ENCODE measurements around the gene YTHDC1. TPM values are rescaled to one million over a fixed set of nuclear protein-coding genes. Genes with fewer than 3 reads are reported as not detected.

The YTHDC1 gene
- total and polyA plus RNA-seq, 2 experiments from 2014 or later = 72.3 to 144 TPM

GRCh38 chr4:68365068-68365467 is 15.2 kb upstream of the YTHDC1 start (continued):
- TF ChIP-seq, protein P1, sequence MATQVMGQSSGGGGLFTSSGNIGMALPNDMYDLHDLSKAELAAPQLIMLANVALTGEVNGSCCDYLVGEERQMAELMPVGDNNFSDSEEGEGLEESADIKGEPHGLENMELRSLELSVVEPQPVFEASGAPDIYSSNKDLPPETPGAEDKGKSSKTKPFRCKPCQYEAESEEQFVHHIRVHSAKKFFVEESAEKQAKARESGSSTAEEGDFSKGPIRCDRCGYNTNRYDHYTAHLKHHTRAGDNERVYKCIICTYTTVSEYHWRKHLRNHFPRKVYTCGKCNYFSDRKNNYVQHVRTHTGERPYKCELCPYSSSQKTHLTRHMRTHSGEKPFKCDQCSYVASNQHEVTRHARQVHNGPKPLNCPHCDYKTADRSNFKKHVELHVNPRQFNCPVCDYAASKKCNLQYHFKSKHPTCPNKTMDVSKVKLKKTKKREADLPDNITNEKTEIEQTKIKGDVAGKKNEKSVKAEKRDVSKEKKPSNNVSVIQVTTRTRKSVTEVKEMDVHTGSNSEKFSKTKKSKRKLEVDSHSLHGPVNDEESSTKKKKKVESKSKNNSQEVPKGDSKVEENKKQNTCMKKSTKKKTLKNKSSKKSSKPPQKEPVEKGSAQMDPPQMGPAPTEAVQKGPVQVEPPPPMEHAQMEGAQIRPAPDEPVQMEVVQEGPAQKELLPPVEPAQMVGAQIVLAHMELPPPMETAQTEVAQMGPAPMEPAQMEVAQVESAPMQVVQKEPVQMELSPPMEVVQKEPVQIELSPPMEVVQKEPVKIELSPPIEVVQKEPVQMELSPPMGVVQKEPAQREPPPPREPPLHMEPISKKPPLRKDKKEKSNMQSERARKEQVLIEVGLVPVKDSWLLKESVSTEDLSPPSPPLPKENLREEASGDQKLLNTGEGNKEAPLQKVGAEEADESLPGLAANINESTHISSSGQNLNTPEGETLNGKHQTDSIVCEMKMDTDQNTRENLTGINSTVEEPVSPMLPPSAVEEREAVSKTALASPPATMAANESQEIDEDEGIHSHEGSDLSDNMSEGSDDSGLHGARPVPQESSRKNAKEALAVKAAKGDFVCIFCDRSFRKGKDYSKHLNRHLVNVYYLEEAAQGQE (IDR thresholded peaks at IDR 0.05; ENCODE audit: unreplicated experiment) = no peak
- TF ChIP-seq, protein P2, sequence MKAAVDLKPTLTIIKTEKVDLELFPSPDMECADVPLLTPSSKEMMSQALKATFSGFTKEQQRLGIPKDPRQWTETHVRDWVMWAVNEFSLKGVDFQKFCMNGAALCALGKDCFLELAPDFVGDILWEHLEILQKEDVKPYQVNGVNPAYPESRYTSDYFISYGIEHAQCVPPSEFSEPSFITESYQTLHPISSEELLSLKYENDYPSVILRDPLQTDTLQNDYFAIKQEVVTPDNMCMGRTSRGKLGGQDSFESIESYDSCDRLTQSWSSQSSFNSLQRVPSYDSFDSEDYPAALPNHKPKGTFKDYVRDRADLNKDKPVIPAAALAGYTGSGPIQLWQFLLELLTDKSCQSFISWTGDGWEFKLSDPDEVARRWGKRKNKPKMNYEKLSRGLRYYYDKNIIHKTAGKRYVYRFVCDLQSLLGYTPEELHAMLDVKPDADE (IDR thresholded peaks at IDR 0.05) = no peak
- TF ChIP-seq JUNB (IDR thresholded peaks at IDR 0.05; ENCODE audit: unreplicated experiment) = no peak
- TF ChIP-seq, protein P3, sequence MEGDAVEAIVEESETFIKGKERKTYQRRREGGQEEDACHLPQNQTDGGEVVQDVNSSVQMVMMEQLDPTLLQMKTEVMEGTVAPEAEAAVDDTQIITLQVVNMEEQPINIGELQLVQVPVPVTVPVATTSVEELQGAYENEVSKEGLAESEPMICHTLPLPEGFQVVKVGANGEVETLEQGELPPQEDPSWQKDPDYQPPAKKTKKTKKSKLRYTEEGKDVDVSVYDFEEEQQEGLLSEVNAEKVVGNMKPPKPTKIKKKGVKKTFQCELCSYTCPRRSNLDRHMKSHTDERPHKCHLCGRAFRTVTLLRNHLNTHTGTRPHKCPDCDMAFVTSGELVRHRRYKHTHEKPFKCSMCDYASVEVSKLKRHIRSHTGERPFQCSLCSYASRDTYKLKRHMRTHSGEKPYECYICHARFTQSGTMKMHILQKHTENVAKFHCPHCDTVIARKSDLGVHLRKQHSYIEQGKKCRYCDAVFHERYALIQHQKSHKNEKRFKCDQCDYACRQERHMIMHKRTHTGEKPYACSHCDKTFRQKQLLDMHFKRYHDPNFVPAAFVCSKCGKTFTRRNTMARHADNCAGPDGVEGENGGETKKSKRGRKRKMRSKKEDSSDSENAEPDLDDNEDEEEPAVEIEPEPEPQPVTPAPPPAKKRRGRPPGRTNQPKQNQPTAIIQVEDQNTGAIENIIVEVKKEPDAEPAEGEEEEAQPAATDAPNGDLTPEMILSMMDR (conservative IDR thresholded peaks at IDR 0.05; ENCODE audit: low read depth in 2 of 2) = no peak
- TF ChIP-seq EZH2 (IDR thresholded peaks at IDR 0.05; ENCODE audit: low read depth, unreplicated experiment) = no peak
- no peak for TF ChIP-seq NANOG (IDR thresholded peaks at IDR 0.05; ENCODE audit: borderline replicate concordance)
- no peak for TF ChIP-seq POLR2AphosphoS5 (IDR thresholded peaks at IDR 0.05; ENCODE audit: low read depth)
- no peak for TF ChIP-seq EZH2phosphoT487 (IDR thresholded peaks at IDR 0.05; ENCODE audit: unreplicated experiment)
- no peak for TF ChIP-seq STAT1 (IDR thresholded peaks at IDR 0.05; ENCODE audit: unreplicated experiment)
- TF ChIP-seq ZNF114 (CRISPR knock-in tag; IDR thresholded peaks at IDR 0.05) = no peak
- TF ChIP-seq ZNF331 (CRISPR knock-in tag; IDR thresholded peaks at IDR 0.05; ENCODE audit: low read depth) = no peak

- Histone ChIP-seq H4K20me1 (replicated peaks; ENCODE audit: insufficient read depth) (no peaks in the 10 kb centered on the region), H3K79me2 (replicated peaks; ENCODE audit: insufficient read depth) (no peaks in the 10 kb centered on the region), H3F3A (replicated peaks; ENCODE audit: low read depth) (no peaks in the 10 kb centered on the region), H3K27ac (ENCODE audit: low read depth) (no peak overlapping the region), H3K4me1 (ENCODE audit: insufficient read depth) (no peaks in the 10 kb centered on the region; the same call in 1 of the 2 replicates), H3K36me3 (ENCODE audit: insufficient read depth) (no peaks in the 10 kb centered on the region), H3K4me2 (no peak overlapping the region), H2AFZ (no peak overlapping the region), H3K9me2 (ENCODE audit: insufficient read depth) (peaks cover 8% of the 10 kb centered on the region), H3K4me3 (no peak overlapping the region), H3K27me3 (ENCODE audit: insufficient read depth) (peaks cover 24% of the 10 kb centered on the region)
- DNase-seq (ENCODE audit: low spot score) = no peak
- Mint-ChIP-seq H3K36me3 (ENCODE audit: low read depth) (peaks cover 21% of the 10 kb centered on the region), H3K4me1 (no peaks in the 10 kb centered on the region), H3K4me3 (no peak overlapping the region), H3K9me3 (peaks cover 24% of the 10 kb centered on the region), H3K27ac (no peak overlapping the region), H3K27me3 (ENCODE audit: insufficient read depth, low read depth, poor library complexity) (peaks cover 13% of the 10 kb centered on the region)
- ATAC-seq = no peak
- TF ChIP-seq EZH2phosphoT487 (IDR thresholded peaks at IDR 0.05; ENCODE audit: unreplicated experiment) (no peak), EZH2 (IDR thresholded peaks at IDR 0.05; ENCODE audit: low read depth, unreplicated experiment) (no peak), POLR2AphosphoS5 (IDR thresholded peaks at IDR 0.05; ENCODE audit: low read depth) (no peak)
- TF ChIP-seq, protein P1 (IDR thresholded peaks at IDR 0.05; ENCODE audit: unreplicated experiment) = no peak
- TF ChIP-seq, protein P2 (IDR thresholded peaks at IDR 0.05) = no peak
Observed at GRCh38 chr4:68361146-68361589, 11.3 kb upstream of the YTHDC1 start.
